T-helper 2 cell treated with Interferon-gamma antibody and Interleukin-4, amounts not matched to agents 100 ng/mL and 5 ng/mL, for 36 hours (primary cell): ENCODE data around the gene KIAA1217. TPM values are rescaled to one million over a fixed set of nuclear protein-coding genes. Genes with fewer than 3 reads are reported as not detected.

Experiments used
- intact Hi-C: fragments of 100-400 bp; cut with micrococcal nuclease; formaldehyde crosslinking; loops from one replicate; pipeline ENCODE4 v1.15.1; 2023
- total RNA-seq: library from RNA; stranded (reverse); gene quantifications from 2 replicates; pipeline ENCODE4 v1.2.3, GENCODE V29; 2022

KIAA1217 gene
- total RNA-seq, 1 donor from 2014 or later: 0.36 TPM

GRCh38 chr10:24240041-24240751, 31.3 kb downstream of the KIAA1217 start:
- intact Hi-C loops: no loop called here

DNA sequence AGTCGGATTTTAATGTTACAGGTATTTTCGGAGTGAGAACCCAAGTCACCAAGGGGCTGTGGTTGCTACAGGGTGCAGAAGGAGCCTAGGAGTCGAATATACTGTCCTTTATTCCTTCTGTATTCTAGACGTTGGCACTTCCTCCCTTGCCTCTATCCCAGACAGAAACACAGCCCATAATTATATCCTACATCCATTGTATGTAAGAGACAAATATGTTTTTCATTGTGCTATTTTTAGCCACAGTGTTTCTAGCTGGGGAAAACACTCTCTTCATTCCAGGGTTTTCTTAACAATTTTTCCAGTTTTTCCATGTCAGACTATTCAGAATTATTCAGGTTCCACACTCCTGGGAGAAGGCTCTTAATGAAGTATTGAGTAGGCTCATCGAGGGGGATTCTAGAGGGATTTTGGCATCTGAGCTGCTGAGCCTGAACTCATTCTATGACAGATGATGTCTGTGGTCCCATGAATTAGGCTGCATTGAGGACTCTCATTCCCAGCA, 32.6 kb downstream of the KIAA1217 start:
- intact Hi-C loops: no loop called here

- intact Hi-C loops: no loop called here
These were observed 33.6 kb downstream of the KIAA1217 start for GRCh38 chr10:24242562-24242961.

DNA sequence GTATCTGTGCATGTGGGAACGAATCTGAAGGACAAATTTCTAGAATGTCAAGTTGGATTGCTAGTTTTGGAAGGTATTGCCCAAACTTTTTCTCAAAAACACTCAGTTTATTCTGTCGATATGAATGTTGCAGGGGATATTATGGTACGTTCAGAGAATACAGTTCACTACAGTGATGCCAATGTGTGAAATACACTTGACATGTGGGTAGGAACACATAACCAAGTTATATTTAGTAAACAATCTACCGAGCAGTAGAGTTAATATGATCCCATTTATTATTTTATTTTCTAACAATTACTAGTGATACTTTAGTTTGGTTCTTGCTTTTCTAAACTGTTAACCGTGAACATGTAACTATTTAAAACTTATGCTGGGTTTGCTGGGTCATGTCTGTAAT, 37.4 kb downstream of the KIAA1217 start:
- intact Hi-C loops: no loop called here

- intact Hi-C loops: no loop called here
These were observed 38.9 kb downstream of the KIAA1217 start for GRCh38 chr10:24247841-24248240.

DNA sequence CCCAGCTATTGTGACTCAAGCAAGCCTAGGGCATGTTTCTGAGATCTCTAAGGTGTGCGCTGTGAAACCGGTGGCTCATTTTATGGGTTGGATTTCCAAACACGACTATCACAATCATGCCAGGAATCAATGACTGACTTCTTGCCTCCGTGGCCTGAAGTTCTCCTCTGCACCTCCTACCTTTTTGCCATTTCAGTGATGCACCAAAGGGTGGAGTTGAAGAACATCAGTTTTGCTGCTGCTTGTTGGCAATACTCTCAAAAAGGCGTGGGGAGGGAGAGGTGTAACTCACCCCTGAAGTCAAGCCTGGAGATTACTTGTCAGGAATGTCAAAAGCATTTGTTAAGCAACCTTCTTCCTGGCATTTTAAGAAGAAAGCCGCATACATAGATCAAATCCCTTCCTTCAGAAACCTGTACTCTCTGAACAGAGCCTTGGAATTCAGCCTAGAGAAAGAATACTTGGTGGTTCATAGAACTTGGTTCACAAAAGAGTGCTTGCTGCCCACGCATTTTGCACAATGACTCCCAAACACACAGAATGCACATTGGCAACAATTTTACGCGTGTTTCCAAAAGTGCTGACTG, 41.0 kb downstream of the KIAA1217 start:
- intact Hi-C loops: no loop called here

GRCh38 chr10:24251547-24251946, 42.6 kb downstream of the KIAA1217 start:
- intact Hi-C loops: no loop called here

DNA sequence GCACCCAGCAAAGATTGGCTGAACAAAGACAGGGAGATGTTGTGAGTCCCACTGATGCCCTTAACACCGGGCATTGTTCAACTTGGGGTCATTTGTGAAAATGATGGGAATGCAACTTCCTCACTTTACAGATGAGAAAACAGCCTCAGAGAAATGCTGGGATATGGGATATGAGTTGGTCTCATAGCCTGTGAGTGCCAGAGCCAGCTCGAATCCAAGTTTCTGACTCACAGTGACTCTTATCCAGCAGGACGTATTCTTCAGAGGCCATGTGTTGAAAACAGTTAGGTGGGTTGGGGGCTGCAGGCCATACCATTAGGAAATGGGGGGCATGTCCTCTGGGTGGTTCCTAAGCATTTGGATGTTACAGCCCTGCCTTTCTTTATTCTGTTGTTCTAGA, 45.2 kb downstream of the KIAA1217 start:
- intact Hi-C loops: no loop called here

DNA sequence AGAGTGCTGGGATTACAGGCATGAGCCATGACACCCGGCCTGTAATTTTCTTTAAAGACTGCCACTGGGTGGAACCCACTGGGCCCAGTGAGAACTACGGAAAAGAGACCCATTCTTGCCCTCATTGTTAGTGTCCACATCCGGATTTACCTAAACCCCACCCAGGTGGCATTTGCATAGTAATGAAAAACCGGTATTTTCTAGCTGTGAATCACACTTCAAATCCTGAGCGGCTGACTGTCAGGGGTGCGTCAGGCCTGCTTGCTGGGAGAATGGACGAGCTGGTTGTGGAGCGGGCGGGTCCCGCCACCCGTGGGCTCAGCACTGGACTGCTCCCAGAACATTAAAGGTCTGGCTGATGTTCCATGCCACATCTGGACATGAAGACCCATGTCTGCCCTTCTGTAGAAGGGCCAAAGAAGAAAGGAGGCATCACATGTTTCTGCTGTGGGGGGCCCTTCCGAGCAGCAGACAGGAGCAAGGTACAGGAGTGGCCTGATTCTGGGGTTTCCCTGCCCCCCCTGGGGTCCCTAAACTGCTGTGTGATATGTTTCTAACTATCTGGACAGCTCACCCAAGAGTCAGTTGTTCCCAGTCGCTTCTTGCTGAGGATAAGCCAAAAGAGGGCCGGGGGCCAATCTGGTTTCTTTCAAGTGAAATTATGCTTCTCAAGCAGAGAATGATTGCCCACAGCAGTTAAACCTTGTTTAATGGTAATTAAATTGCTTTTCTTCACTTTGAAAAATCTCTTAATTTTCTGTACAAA, 46.4 kb downstream of the KIAA1217 start:
- intact Hi-C loops: no loop called here

GRCh38 chr10:24255881-24256311, 47.0 kb downstream of the KIAA1217 start:
- intact Hi-C loops: no loop called here

GRCh38 chr10:24256619-24257107, 47.7 kb downstream of the KIAA1217 start:
- intact Hi-C loops: no loop called here

- intact Hi-C loops: no loop called here
These were observed 48.6 kb downstream of the KIAA1217 start for GRCh38 chr10:24257588-24257987.

- intact Hi-C loops: no loop called here
These were observed 50.6 kb downstream of the KIAA1217 start for GRCh38 chr10:24259365-24260130.

DNA sequence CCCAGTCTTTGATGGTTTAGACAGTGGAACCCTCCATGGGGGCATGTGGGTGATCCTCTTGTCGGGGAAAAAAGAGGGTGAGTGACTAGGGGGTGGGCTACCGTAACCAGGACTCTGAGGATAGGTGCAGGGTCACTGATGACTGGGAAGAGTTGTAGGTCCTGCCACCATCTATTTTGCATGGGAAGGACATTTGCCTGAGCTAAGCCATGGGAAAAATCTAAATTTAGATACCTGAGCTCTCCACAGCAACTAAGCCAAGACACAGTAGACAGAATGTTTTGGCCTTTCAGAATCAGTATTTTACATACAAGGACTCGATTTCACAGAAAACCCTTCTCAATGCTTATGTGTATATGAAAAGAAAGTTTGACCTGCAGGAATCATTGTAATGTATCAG, 52.7 kb downstream of the KIAA1217 start:
- intact Hi-C loops: no loop called here

GRCh38 chr10:24262929-24263590, 54.1 kb downstream of the KIAA1217 start:
- intact Hi-C loops: no loop called here

DNA sequence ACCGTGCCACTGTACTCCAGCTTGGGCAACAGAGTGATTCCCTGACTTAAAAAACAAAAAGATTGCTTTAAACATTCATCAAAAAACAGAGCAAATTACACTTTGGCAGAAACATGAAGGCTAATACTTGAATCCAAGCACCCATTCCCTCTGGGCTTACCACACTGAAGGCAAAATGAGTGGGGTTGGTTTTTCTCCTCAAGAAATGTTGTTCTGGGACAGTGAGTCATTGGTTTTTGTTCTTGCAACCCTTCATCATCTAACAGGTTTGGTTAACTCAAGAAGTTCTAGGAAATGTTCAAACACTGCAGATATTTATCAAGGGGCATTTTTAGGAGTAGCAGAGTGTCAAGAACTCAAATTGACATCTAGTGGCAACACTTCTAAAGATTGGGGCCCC, 60.5 kb downstream of the KIAA1217 start:
- intact Hi-C loops: no loop called here

GRCh38 chr10:24272374-24272773, 63.4 kb downstream of the KIAA1217 start:
- intact Hi-C loops: no loop called here

DNA sequence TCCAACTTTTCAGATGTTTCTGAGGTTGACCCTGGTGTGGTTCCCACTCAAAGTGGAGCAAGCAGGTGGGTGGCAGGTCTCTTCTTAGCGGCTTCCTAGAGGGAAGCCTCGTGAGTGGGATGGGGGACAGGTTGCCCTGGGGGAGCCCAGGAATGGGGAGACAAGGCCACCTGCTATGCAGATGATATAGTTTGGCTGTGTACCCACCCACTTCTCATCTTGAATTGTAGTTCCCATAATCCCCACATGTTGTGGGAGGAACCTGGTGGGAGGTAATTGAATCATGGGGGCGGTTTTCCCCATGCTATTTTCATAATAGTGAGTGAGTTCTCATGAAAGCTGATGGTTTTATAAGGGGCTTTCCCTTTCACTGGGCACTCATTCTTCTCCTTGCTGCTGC, 68.3 kb downstream of the KIAA1217 start:
- intact Hi-C loops: no loop called here

- intact Hi-C loops: no loop called here
These were observed 68.8 kb downstream of the KIAA1217 start for GRCh38 chr10:24277771-24278170.

DNA sequence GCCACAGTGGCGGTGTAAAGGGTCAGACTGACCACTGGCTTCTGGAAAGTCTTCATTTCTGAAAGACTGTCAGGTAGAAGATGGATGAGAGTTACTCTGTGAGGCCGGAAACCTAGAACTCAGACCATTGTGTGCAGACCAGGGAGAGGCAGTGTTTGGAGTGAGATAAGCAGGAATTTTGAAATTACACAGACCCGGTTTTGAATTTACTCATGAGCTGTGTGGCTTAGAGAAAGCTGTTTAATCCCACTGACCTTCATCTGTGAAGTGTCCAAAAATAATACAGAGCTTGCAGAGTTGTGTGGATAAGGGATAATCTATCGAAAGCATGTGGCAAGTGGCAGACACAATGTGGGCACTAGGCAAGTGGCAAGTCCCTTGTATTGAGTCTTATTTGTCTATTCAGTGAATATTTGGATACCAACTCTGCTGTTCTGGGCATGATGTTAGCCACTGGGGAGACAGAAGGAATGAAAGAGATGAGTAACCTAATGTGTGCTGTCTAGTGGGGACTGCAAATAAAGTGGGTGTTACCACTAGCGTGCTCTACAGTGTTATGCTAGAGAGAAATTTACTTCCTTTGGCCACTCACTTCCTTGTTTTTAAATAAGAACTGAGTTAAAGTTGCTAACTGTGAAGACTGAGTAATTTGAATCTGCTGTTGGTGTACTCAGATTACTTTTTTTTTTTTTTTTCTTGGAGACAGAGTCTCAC, 69.4 kb downstream of the KIAA1217 start:
- intact Hi-C loops: no loop called here
